Ishikawa (cell line): Measurements from ENCODE around the gene ACBD3.

Source experiments
- CEBPB ChIP-seq: IDR thresholded peaks from 2 replicates; pipeline ENCODE4 v1.6.1; 2012
- CREB1 ChIP-seq: IDR thresholded peaks from 2 replicates; pipeline ENCODE4 v1.6.1; 2012; ENCODE audit warnings: low read depth
- EGR1 ChIP-seq: IDR thresholded peaks from 2 replicates; pipeline ENCODE4 v1.6.1; 2012
- EP300 ChIP-seq: IDR thresholded peaks from 2 replicates; pipeline ENCODE4 v1.6.1; 2012; ENCODE audit warnings: borderline replicate concordance
- FOXM1 ChIP-seq: IDR thresholded peaks from 2 replicates; pipeline ENCODE4 v1.6.1; 2012; ENCODE audit warnings: low read depth, borderline replicate concordance
- MAX ChIP-seq: IDR thresholded peaks from 2 replicates; pipeline ENCODE4 v1.6.1; 2012
- NFIC ChIP-seq: IDR thresholded peaks from 2 replicates; pipeline ENCODE4 v1.6.1; 2012
- RAD21 ChIP-seq: IDR thresholded peaks from 2 replicates; pipeline ENCODE4 v1.6.1; 2012; ENCODE audit warnings: low read depth
- REST ChIP-seq: IDR thresholded peaks from 2 replicates; pipeline ENCODE4 v1.6.1; 2012; ENCODE audit warnings: low read depth, mild to moderate bottlenecking
- TAF1 ChIP-seq: IDR thresholded peaks from 2 replicates; pipeline ENCODE4 v1.6.1; 2012; ENCODE audit warnings: low read depth, mild to moderate bottlenecking
- TCF12 ChIP-seq: IDR thresholded peaks from 2 replicates; pipeline ENCODE4 v1.6.1; 2012; ENCODE audit warnings: low read depth
- TEAD4 ChIP-seq: IDR thresholded peaks from 2 replicates; pipeline ENCODE4 v1.6.1; 2012
- USF1 ChIP-seq: IDR thresholded peaks from 2 replicates; pipeline ENCODE4 v1.6.1; 2012
- YY1 ChIP-seq: IDR thresholded peaks from 2 replicates; pipeline ENCODE4 v1.6.1; 2012; ENCODE audit warnings: low read depth
- ZBTB7A ChIP-seq: IDR thresholded peaks from 2 replicates; pipeline ENCODE4 v1.6.1; 2012; ENCODE audit warnings: low read depth

ACBD3 gene

GRCh38 chr1:226164154-226164553, 22.4 kb downstream of the ACBD3 start:
- TF ChIP-seq TCF12 (no peak), ZBTB7A (no peak), REST (no peak)

- TF ChIP-seq RAD21, result no peak
- no peak for TF ChIP-seq EP300
- no peak for TF ChIP-seq USF1
- no peak for TF ChIP-seq TCF12
- no peak for TF ChIP-seq FOXM1
- TF ChIP-seq YY1, result no peak
- no peak for TF ChIP-seq CEBPB
Measured at GRCh38 chr1:226162898-226163297, 23.6 kb downstream of the ACBD3 start.

GRCh38 chr1:226158983-226159382, 27.6 kb downstream of the ACBD3 start:
- no peak for TF ChIP-seq FOXM1

GRCh38 chr1:226158457-226158856, 28.1 kb downstream of the ACBD3 start:
- TF ChIP-seq REST (no peak), MAX (no peak), CEBPB (no peak), TCF12 (no peak), ZBTB7A (no peak), TEAD4 (no peak), CREB1 (no peak)

GRCh38 chr1:226157761-226158316, 28.7 kb downstream of the ACBD3 start:
- no peak for TF ChIP-seq MAX

- TF ChIP-seq RAD21 (no peak), NFIC (no peak), CEBPB (no peak), EGR1 (no peak), CREB1 (no peak), TEAD4 (no peak), REST (no peak), TAF1 (no peak), TCF12 (no peak), EP300 (no peak), ZBTB7A (no peak), USF1 (no peak)
Measured at GRCh38 chr1:226154593-226154992, 31.9 kb downstream of the ACBD3 start.
